Endodermal cell (in vitro differentiated cells): ENCODE measurements around the gene KCNMB4. TPM values are rescaled to one million over a fixed set of nuclear protein-coding genes. Genes with fewer than 3 reads are reported as not detected.

Source experiments
- DNase-seq: peaks from one replicate; pipeline ENCODE4 v3.0.0-alpha.2; 2017
- H3K27ac ChIP-seq: 2 replicates; pipeline ENCODE4 v1.5.1; 2013; ENCODE audit warnings: mild to moderate bottlenecking, low read depth, low read length, moderate library complexity
- H3K27me3 ChIP-seq: 2 replicates; pipeline ENCODE4 v1.6.1; 2013; ENCODE audit warnings: mild to moderate bottlenecking, low read length, moderate library complexity; ENCODE audit not compliant: insufficient read depth, control insufficient read depth, poor library complexity, severe bottlenecking
- H3K36me3 ChIP-seq: 2 replicates; pipeline ENCODE4 v1.7.0; 2013; ENCODE audit warnings: mild to moderate bottlenecking, low read length, moderate library complexity; ENCODE audit not compliant: control insufficient read depth, insufficient read depth
- H3K4me1 ChIP-seq: one replicate; pipeline ENCODE4 v1.7.0; 2013; ENCODE audit warnings: low read length; ENCODE audit not compliant: control insufficient read depth, insufficient read depth
- H3K4me3 ChIP-seq: 2 replicates; pipeline ENCODE4 v1.5.1; 2013; ENCODE audit warnings: mild to moderate bottlenecking, low read length, moderate library complexity
- H3K9ac ChIP-seq: 2 replicates; pipeline ENCODE4 v1.6.1; 2013; ENCODE audit warnings: mild to moderate bottlenecking, low read length, moderate library complexity; ENCODE audit not compliant: poor library complexity, severe bottlenecking; ENCODE audit errors: extremely low read depth
- H3K9me3 ChIP-seq: 2 replicates; pipeline ENCODE4 v1.6.1; 2013; ENCODE audit warnings: mild to moderate bottlenecking, low read length, moderate library complexity; ENCODE audit not compliant: control insufficient read depth
- H3K27ac Mint-ChIP-seq: 2 replicates; pipeline ENCODE4 v1.8.0; 2020; ENCODE audit warnings: mixed read lengths
- H3K27me3 Mint-ChIP-seq: 2 replicates; pipeline ENCODE4 v1.8.0; 2021; ENCODE audit warnings: mild to moderate bottlenecking, mixed read lengths; ENCODE audit not compliant: insufficient read depth
- H3K36me3 Mint-ChIP-seq: 2 replicates; pipeline ENCODE4 v1.8.0; 2020; ENCODE audit warnings: low read depth, mixed read lengths
- H3K4me1 Mint-ChIP-seq: 2 replicates; pipeline ENCODE4 v1.8.0; 2020; ENCODE audit warnings: mixed read lengths
- H3K4me3 Mint-ChIP-seq: 2 replicates; pipeline ENCODE4 v1.8.0; 2020; ENCODE audit warnings: mild to moderate bottlenecking, moderate library complexity, mixed read lengths
- H3K9me3 Mint-ChIP-seq: 2 replicates; pipeline ENCODE4 v1.8.0; 2020; ENCODE audit warnings: mild to moderate bottlenecking, mixed read lengths
- WGBS, 2 experiments: methylation state at CpG; one replicate each; pipeline versions ENCODE4 v1.1.5 to v1.1.7; 2013; ENCODE audit warnings: missing lambda C conversion rate in 2 of 2, mixed read lengths in 1 of 2; ENCODE audit not compliant: insufficient coverage in 1 of 2, insufficient read length in 1 of 2; 5-methylcytosine and 5-hydroxymethylcytosine counted together
- total RNA-seq, 2 donors: library from RNA; stranded (reverse); fragmentation: NEBNext Ultra II Directional in 1 of 2; extraction: Animal tissue kit (Norgen Biotek cat#: 25700) in 1 of 2; gene quantifications; 2 replicates in 1 of 2; 3 replicates in 1 of 2; pipeline ENCODE4 v1.2.1, GENCODE V29; 2021
- TF ChIP-seq, protein P1 (sequence below): fragments of 200-600 bp; sonication (generic); conservative IDR thresholded peaks from 2 replicates; pipeline ENCODE4 v1.5.0; 2021; ENCODE audit warnings: antibody characterized with exemption, mild to moderate bottlenecking

KCNMB4 gene
- total RNA-seq, 2 donors from 2014 or later = 11.9 to 13.1 TPM

DNA sequence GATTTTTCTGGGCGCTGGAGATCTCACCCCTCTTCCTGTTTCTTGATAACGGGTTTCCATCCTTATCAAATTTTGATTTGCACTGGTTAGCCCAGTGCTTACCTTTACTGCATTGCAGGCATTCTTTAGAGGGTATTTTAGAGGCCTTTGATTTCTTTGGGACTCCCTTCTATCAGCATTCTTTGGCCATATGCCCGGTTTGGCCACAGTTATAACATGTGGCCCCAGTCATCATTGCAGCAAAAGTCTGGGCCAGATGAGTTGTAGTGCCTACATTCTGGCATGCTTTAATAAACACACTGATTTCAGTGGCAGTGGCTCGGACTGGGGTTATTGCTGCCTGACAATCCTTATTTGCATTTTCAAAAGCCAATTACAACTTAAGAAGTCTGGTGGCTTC is 82.3 kb downstream of the KCNMB4 start:
- no peak for DNase-seq
- H3K27me3 Mint-ChIP-seq = no peaks in the 10 kb centered on the region
- no peak overlapping the region for H3K27ac ChIP-seq
- H3K36me3 ChIP-seq = no peaks in the 10 kb centered on the region
- H3K27ac Mint-ChIP-seq = no peak overlapping the region
- no peak overlapping the region for H3K4me3 ChIP-seq
- H3K9ac ChIP-seq = no peak overlapping the region
- H3K4me3 Mint-ChIP-seq = no peak overlapping the region
- WGBS, 2 experiments = 94 to 100% methylated on average over 4 of the region's 4 CpGs
- H3K9me3 ChIP-seq = peaks cover 23% of the 10 kb centered on the region
- H3K9me3 Mint-ChIP-seq = peaks cover 28% of the 10 kb centered on the region
- no peaks in the 10 kb centered on the region for H3K4me1 ChIP-seq
- no peaks in the 10 kb centered on the region for H3K4me1 Mint-ChIP-seq
- TF ChIP-seq, protein P1, sequence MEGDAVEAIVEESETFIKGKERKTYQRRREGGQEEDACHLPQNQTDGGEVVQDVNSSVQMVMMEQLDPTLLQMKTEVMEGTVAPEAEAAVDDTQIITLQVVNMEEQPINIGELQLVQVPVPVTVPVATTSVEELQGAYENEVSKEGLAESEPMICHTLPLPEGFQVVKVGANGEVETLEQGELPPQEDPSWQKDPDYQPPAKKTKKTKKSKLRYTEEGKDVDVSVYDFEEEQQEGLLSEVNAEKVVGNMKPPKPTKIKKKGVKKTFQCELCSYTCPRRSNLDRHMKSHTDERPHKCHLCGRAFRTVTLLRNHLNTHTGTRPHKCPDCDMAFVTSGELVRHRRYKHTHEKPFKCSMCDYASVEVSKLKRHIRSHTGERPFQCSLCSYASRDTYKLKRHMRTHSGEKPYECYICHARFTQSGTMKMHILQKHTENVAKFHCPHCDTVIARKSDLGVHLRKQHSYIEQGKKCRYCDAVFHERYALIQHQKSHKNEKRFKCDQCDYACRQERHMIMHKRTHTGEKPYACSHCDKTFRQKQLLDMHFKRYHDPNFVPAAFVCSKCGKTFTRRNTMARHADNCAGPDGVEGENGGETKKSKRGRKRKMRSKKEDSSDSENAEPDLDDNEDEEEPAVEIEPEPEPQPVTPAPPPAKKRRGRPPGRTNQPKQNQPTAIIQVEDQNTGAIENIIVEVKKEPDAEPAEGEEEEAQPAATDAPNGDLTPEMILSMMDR = no peak
- H3K27me3 ChIP-seq = no peaks in the 10 kb centered on the region
- peaks cover 12% of the 10 kb centered on the region for H3K36me3 Mint-ChIP-seq

DNA sequence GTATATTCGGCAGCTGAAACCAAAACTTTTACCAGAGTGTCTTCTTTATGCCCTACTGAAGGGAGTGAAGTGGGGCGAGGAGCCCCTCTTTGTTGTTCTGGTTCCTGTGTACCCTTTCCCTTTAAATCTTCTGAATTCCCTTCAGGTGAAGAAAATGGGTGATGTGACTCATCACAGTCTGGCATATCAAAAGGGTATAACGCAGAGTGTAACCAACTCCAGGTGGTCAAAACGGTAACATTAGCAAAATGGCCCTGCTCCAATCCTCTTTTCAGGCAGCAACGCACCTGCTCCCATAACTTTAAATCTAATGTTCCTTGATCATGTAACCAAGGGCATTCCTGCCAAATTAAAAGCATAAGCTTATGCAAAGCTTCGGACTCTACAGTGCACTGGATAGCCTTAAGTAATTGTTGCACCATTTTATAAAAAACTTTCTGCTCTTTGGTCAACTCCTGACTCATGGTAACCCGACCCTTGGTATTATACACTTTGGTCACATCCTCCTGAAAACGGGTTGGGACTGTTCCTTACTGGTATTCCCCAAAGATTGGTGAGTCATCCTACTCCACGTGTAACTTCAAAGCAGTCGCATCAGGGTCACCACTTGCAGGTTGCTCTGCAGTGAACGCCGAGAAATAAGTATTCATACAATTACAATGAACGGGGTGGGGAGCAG is 83.1 kb downstream of the KCNMB4 start:
- no peak overlapping the region for H3K27ac ChIP-seq
- no peaks in the 10 kb centered on the region for H3K4me1 ChIP-seq
- H3K27me3 ChIP-seq = no peaks in the 10 kb centered on the region
- no peaks in the 10 kb centered on the region for H3K4me1 Mint-ChIP-seq
- TF ChIP-seq, protein P1 = no peak
- peaks cover 36% of the 10 kb centered on the region for H3K9me3 Mint-ChIP-seq
- H3K36me3 Mint-ChIP-seq = peaks cover 14% of the 10 kb centered on the region
- peaks cover 23% of the 10 kb centered on the region for H3K9me3 ChIP-seq
- no peaks in the 10 kb centered on the region for H3K27me3 Mint-ChIP-seq
- H3K4me3 ChIP-seq = no peak overlapping the region
- no peaks in the 10 kb centered on the region for H3K36me3 ChIP-seq
- no peak overlapping the region for H3K4me3 Mint-ChIP-seq
- no peak overlapping the region for H3K27ac Mint-ChIP-seq
- WGBS, 2 experiments = 89 to 90% methylated on average over 13 of the region's 13 CpGs
- no peak overlapping the region for H3K9ac ChIP-seq
- no peak for DNase-seq

DNA sequence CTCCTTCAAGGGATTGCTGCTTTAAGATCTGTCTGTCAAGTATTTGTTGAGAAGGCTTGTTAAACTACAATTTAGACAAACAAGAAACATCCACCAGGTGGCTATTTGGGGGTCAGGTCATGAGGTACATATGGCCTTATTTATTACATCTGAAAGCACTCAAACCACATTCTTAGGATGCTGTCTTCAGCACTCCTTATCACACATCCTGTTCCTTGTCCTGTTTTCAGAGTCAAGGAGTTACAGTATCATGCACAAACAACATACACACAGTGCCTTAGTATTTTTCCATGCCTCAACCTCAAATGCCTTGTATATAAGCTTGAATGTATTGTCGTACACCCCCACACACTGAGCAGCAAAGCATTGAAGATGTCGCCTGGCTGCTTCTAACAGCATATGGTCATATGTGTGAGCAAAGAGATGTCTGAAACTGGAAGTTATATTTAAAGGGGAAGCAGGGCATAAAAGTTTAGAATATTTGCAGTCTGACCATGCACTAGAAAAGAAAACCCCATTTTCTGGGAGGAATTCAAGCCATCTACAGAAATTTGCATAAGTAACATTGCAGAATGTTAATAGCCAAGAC is 83.8 kb downstream of the KCNMB4 start:
- H3K9ac ChIP-seq = no peak overlapping the region
- H3K9me3 ChIP-seq = peaks cover 23% of the 10 kb centered on the region
- H3K4me1 Mint-ChIP-seq = no peaks in the 10 kb centered on the region
- WGBS, 2 experiments = 82% methylated on average over 2 of the region's 2 CpGs; no CpG with 5 or more reads in 1 of the 2 experiments
- TF ChIP-seq, protein P1 = no peak
- H3K36me3 ChIP-seq = no peaks in the 10 kb centered on the region
- no peaks in the 10 kb centered on the region for H3K4me1 ChIP-seq
- H3K27me3 ChIP-seq = no peaks in the 10 kb centered on the region
- H3K27me3 Mint-ChIP-seq = no peaks in the 10 kb centered on the region
- H3K27ac ChIP-seq = no peak overlapping the region
- peaks cover 40% of the 10 kb centered on the region for H3K9me3 Mint-ChIP-seq
- no peak overlapping the region for H3K27ac Mint-ChIP-seq
- peaks cover 14% of the 10 kb centered on the region for H3K36me3 Mint-ChIP-seq
- DNase-seq = no peak
- no peak overlapping the region for H3K4me3 Mint-ChIP-seq
- H3K4me3 ChIP-seq = no peak overlapping the region
